Adrenal gland (tissue), 5 donors: ENCODE measurements around the gene EBLN2.

Experiments used
- CTCF ChIP-seq, 6 experiments: fragments of 450-650 bp in 4 of 6; fragments of 200-600 bp in 2 of 6; sonication (generic) in 1 of 6; IDR thresholded peaks; 1 replicate in 5 of 6; 2 replicates in 1 of 6; pipeline versions ENCODE4 v1.5.1 to v1.8.0; 2016 to 2021; ENCODE audit warnings: antibody characterized with exemption in 6 of 6, mild to moderate bottlenecking in 2 of 6, moderate library complexity in 1 of 6
- POLR2A ChIP-seq, 2 donors: fragments of 450-650 bp; IDR thresholded peaks; one replicate each; pipeline ENCODE4 v1.6.1; 2017; ENCODE audit warnings: antibody characterized with exemption in 2 of 2, mild to moderate bottlenecking in 2 of 2, moderate library complexity in 1 of 2
- donor health status: DM: no; HTN: no; CAD: no.

GRCh38 chr3:73086071-73086494, 24.6 kb downstream of the EBLN2 start:
- TF ChIP-seq CTCF (IDR thresholded peaks at IDR 0.05) (peak; percentile 72 to 88 (median 84)), POLR2A (IDR thresholded peaks at IDR 0.05) (no peak)
